HG03064 (cell line): ENCODE measurements around the gene DSTN.

Experiments used
- ATAC-seq: cut with Tn5 transposase; IDR thresholded peaks from one replicate; pipeline ENCODE4 v1.9.1; 2021; ENCODE audit warnings: low read depth; ENCODE audit not compliant: unreplicated experiment

The DSTN gene

DNA sequence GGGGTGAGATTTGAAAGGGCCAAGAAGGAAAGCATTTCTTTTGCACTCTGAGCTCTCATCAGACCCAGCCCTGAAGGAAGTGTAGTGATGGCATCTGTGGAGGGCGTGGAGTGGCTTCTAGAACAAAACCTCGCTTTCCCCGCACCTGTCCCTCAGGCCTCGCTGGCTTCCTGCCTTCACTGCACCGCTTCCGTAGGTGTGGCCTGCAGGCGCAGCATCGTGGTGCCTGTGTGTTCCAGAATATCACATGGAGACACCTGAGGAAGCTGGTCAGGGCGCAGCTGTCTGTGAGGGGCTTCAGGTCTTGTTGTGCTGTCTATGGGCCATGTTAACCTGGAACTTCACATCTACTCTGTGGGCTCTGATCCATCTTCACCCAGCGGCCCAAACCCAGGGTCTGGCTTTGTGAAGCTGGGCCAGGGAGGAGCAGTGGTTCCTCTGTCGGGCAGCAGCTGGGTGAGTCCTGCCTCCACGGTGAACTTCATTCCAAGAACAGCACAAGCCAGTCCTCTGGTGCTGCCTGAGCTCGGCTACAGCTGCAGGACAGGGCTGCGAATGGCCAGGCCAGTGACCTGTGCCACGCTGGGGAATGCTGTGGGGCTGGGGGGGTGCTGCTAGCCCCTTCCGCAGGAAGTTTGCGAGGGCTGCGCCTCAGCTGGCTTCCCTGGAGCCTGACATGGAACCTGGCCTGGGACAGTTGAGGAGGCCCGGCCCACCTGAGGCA, 40.9 kb downstream of the DSTN start:
- no peak for ATAC-seq

DNA sequence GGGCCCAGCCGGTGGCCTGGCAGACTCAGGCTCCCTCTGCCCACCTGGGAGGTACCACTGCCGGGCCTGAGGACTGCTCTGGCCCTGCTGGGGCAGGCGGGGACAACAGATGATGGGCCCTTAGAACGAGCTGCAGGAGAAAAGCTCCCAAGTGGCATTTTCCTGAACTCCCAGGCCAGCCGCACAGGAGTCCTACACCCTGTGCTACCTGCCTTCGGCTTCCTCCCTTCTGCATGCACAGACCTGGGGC, 41.3 kb downstream of the DSTN start:
- no peak for ATAC-seq

GRCh38 chr20:17611540-17612286, 41.8 kb downstream of the DSTN start:
- no peak for ATAC-seq

- no peak for ATAC-seq
Measured at GRCh38 chr20:17612287-17612991, 42.6 kb downstream of the DSTN start.

DNA sequence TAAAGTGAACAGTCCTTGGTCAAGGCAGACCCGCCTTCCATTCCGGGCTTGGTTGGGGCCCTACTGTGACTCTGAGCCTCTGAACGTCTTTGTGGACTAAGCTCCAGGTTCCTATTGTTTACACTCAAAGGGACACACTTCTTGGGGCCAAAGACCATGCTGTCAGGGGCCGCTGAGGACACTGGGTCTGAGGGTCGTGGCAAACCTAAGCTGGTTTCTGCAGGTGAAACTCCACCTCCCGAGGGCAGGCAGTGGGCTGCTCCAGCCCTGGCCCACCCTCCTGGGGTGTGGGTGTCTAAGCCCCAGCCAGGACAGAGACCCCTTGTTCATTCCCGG, 43.1 kb downstream of the DSTN start:
- no peak for ATAC-seq

DNA sequence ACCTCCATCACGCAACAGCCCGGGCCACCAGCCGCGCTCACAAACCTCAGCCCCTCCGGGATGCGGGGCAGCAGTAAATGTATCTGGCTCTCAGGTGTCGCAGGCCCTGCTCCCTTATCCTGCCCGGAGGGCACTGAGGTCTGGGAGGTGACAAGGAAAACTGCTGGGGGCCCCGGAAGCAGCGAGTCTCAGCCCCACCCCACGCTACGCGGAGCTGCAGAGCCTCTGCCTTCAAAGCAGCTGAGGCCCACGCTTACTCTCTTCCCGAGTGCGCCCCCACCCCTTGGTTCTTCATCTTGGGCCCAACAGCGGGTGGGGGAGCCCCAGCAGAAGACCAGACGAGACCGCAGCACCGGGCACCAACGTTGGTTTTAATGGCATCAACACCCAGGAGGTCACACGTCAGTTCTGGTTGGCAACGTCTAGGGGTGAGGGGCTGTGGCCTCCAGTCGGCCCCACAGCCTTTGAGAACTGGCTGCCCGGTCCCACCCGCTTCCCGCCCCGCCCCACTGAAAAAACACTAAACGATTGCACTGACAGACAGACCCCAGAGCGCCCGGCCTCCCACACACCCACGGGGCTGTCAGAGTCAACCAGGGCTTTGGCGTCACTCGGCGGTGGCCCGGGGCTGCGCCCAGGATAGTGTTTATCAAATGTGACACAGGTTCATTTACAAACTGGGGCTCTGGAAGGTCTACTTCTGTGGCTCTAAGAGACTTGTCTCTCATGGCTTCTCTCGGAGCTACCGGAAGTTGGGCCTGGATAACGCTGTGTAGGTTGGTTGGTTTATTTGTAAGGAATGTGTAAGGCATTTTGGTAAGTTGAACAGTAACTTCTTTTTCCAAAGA, 43.7 kb downstream of the DSTN start:
- no peak for ATAC-seq

GRCh38 chr20:17614176-17614811, 44.4 kb downstream of the DSTN start:
- no peak for ATAC-seq

DNA sequence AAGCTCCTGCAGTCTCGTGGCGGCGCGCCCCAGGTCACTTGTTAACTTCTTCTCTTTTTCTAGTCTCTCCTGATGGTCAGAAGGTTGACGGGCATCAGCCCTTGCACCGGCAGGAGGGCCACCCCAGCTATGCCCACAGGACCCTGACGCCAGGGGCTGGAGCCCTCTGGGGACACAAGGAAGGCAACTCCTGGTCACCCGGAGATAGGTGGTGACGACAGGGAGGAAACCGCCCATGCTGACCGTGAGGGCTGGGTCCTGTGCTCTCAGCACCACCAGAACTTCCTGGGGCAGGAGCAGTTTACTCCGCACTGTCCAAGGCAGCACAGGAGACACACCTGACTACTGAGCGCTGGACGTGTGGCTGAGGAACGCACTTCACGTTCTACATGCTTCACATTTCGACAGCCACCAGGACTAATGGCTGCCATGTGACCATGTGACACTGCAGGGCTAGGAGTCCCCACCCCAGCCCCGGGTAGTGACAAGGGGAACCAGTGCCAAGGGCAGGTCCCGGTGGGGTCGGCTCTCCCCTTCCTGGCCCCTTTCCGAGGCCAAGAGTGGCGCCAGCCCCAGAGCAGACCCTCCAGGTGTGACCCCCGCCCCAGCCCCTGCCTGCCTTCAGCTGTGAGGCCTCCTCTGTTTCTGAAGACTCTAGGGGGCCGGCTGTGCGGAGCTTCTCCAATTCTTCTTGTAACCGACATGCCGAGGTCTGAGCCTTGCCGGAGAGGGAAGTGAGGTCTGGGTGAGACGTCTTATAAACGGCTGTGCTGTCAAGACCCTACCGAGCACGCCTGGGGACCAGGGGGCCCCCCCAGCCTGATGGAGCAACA, 45.2 kb downstream of the DSTN start:
- ATAC-seq: no peak

- ATAC-seq: no peak
Measured at GRCh38 chr20:17615645-17616479, 46.0 kb downstream of the DSTN start.

GRCh38 chr20:17616480-17617211, 46.8 kb downstream of the DSTN start:
- no peak for ATAC-seq

GRCh38 chr20:17617212-17617867, 47.5 kb downstream of the DSTN start:
- no peak for ATAC-seq

GRCh38 chr20:17617868-17618672, 48.2 kb downstream of the DSTN start:
- ATAC-seq: no peak

- no peak for ATAC-seq
Measured at GRCh38 chr20:17618673-17619013, 48.8 kb downstream of the DSTN start.

GRCh38 chr20:17619351-17620093, 49.6 kb downstream of the DSTN start:
- no peak for ATAC-seq

DNA sequence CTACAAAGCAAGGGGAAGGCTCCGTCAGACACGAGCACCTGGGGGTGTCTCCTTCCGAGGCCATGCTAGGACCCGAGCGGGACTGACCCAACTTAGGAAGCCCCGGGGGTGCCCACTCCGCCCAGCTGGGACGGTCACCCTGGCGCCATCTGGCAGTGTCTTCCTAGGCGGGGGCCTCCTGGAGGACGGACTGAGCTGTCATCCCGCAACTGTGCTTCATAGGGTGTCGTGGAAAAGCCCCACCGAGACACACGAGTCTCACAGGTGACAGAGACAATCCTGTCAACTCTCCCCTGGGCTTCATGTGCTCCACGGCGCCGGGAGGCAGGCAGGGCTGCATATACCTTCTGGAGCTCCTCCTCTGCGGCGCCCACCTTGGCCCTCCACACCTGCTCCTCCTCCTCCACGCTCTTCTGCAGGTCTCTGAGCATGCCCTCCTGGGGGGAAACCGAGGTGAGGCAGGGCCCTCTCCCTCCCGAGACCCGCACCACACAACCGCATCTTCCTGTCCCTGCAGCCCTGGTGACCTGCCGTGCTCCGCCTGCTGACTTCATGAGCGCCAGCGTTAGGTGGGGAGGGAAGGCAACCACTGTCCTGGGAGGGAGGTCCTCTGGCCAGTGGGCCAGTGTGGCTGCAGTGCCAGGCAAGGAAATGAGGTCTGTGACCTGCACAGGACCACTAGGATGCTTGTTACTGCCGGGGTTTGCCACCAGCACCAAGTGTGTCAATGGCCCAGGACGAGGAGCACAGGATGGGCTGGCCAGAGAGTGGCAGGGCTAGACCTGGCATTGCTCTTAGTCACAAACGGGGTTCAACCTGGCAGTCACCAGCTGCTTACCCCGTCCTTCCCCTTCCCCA, 50.7 kb downstream of the DSTN start:
- no peak for ATAC-seq
